Measurements from ENCODE around the gene AMPD2.

AMPD2 gene

DNA sequence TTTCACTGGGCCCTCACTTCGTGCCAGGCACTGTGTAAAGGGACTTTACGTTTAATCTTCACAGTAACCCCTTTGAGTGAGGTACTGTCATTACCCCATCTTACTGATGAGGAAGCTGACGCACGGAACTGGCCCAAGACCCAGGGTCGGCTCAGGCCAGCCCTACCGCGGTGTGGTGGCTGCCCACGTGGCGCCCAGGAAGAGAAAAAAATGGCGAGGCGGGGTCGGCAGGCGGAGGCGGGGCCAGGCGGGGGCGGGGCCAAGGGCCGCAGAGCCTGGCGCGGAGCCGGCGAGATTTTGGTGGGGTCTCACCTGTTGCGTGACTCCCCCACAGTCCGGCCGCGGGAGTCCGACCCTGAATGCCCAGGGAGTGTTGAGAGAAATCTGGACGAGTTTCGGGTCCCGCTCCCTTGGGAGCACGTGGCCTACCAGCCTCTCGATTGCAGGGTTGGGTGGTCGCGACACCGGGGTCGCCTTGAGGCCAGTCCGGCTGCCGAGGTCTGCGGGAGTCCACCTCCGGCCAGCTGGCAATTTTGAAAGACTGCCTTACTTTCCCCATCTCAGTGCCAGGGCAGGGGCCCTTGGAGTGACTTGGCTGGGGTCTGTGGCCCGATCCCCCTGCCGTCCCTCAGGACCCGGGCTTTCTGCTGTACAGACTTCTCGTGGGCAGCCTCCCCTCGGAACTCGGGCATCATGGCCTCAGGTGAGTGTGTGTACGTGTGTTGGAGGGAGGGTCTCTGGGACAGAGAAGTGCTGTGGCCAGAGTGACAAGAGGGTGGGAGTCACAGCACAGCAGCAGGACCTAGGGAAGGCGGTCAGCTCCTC lies at the start of gene AMPD2, which contains the start of gene GNAT2:
TSS of gene AMPD2 (plus strand) at position 262 of the 825 bp plus-strand sequence. CDS start 1,339 bp downstream, outside the sequence.
TSS of gene GNAT2 (minus strand) at position 41 of the 825 bp plus-strand sequence. CDS start 6,746 bp downstream, outside the sequence.
- DNase-seq = peak; percentile 90
- Histone ChIP-seq H3K9me3 (ENCODE audit: severe bottlenecking) (no peaks in the 10 kb centered on the region), H3K27me3 (ENCODE audit: insufficient read depth, low read depth, severe bottlenecking) (no peaks in the 10 kb centered on the region), H3K36me3 (peaks cover 10% of the 10 kb centered on the region), H3K27ac (peak within 1 kb of the TSS; percentile 75), H3K4me3 (ENCODE audit: low read depth, low read length) (peak within 1 kb of the TSS; percentile 94)
- TF ChIP-seq, protein P1, sequence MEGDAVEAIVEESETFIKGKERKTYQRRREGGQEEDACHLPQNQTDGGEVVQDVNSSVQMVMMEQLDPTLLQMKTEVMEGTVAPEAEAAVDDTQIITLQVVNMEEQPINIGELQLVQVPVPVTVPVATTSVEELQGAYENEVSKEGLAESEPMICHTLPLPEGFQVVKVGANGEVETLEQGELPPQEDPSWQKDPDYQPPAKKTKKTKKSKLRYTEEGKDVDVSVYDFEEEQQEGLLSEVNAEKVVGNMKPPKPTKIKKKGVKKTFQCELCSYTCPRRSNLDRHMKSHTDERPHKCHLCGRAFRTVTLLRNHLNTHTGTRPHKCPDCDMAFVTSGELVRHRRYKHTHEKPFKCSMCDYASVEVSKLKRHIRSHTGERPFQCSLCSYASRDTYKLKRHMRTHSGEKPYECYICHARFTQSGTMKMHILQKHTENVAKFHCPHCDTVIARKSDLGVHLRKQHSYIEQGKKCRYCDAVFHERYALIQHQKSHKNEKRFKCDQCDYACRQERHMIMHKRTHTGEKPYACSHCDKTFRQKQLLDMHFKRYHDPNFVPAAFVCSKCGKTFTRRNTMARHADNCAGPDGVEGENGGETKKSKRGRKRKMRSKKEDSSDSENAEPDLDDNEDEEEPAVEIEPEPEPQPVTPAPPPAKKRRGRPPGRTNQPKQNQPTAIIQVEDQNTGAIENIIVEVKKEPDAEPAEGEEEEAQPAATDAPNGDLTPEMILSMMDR (IDR thresholded peaks at IDR 0.05; ENCODE audit: low read depth, low read length) = no peak

DNA sequence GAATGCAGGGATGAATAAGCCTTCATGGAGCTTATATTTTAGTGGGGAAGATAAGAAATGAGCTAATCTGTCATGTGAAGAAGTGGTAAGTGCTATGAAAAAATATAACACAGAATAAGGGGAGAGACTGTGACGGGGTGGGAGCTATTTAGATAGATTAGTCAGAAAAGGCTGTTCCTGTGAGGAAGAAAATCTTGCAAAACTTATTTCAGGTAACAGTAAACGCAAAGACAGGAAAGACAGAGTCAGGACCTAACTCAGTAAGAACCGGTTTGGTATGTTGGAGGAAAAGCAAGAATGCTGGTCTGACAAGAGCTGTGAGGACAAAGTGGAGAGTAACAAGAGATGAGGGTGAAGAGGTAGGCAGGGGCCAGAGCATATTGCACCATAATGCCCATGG lies 49.2 kb upstream of the AMPD2 start:
- H3K4me3 ChIP-seq (ENCODE audit: low read depth, low read length) = no peak overlapping the region
- H3K27me3 ChIP-seq (ENCODE audit: insufficient read depth, low read depth, severe bottlenecking) = no peaks in the 10 kb centered on the region
- H3K36me3 ChIP-seq = peaks cover 16% of the 10 kb centered on the region
- H3K9me3 ChIP-seq (ENCODE audit: severe bottlenecking) = no peaks in the 10 kb centered on the region
- no peak for DNase-seq
- H3K27ac ChIP-seq = no peak overlapping the region
- TF ChIP-seq, protein P1 (IDR thresholded peaks at IDR 0.05; ENCODE audit: low read depth, low read length) = no peak

DNA sequence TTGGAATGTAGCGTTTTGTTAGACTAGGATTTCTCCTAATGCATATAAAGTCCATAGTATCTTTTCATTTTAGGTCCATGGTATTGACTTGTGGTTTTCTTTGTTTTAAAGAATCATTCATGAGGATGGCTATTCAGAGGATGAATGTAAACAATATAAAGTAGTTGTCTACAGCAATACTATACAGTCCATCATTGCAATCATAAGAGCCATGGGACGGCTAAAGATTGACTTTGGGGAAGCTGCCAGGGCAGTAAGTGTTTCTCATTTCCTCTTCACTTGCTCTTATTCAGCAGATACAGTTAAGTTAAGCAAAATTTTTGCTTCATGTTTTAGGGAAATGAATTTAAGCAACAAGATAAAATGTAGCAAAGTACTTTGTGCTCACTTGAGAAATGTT lies 45.9 kb upstream of the AMPD2 start:
- TF ChIP-seq, protein P1 (IDR thresholded peaks at IDR 0.05; ENCODE audit: low read depth, low read length) = no peak
- no peak for DNase-seq
- H3K27ac ChIP-seq = no peak overlapping the region

DNA sequence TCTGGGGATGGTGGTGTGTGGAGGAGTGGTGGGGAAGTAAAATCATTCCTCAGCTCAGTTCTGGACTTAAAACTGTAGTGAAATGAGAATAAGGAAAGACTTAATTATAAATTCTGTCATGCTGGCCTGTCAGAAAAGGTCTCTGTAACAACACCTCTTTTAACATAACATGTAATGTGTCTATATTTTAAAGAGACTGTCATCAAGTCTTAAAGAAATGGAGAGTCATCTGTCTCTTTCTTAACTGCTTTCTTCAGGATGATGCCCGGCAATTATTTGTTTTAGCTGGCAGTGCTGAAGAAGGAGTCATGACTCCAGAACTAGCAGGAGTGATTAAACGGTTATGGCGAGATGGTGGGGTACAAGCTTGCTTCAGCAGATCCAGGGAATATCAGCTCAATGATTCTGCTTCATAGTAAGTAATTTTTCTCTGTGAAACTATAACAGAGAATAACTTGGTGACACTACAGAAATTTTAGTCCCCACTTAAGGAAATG lies 40.6 kb upstream of the AMPD2 start:
- Histone ChIP-seq H3K4me3 (ENCODE audit: low read depth, low read length) (no peak overlapping the region), H3K27me3 (ENCODE audit: insufficient read depth, low read depth, severe bottlenecking) (no peaks in the 10 kb centered on the region), H3K36me3 (peaks cover 82% of the 10 kb centered on the region), H3K27ac (no peak overlapping the region), H3K9me3 (ENCODE audit: severe bottlenecking) (no peaks in the 10 kb centered on the region)
- DNase-seq = no peak
- TF ChIP-seq, protein P1 (IDR thresholded peaks at IDR 0.05; ENCODE audit: low read depth, low read length) = no peak

More for the DNA sequence above, 45.9 kb upstream of the AMPD2 start:
- peaks cover 36% of the 10 kb centered on the region for H3K36me3 ChIP-seq
- H3K27me3 ChIP-seq (ENCODE audit: insufficient read depth, low read depth, severe bottlenecking) = no peaks in the 10 kb centered on the region
- no peak overlapping the region for H3K4me3 ChIP-seq (ENCODE audit: low read depth, low read length)
- H3K9me3 ChIP-seq (ENCODE audit: severe bottlenecking) = no peaks in the 10 kb centered on the region

DNA sequence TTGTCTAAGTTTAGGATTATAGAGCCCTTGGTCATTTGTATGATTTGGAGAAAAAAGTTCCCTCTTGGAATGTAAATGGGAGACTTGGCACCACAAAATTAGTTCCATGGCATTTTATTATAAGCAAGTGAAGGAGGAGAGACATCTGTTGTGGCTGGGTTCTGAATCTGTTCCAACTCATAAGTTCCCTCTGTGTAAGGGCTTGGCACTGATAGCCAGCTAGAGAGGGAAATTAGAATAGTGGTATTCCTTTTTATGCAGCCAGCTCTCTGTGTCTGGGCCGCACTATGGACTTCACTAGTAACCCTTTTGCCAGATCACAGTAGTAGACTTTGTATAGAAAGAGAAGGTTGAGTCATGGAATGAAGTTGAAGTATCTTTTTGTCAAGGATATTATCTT lies 40.1 kb upstream of the AMPD2 start:
- no peaks in the 10 kb centered on the region for H3K9me3 ChIP-seq (ENCODE audit: severe bottlenecking)
- H3K4me3 ChIP-seq (ENCODE audit: low read depth, low read length) = no peak overlapping the region
- no peak overlapping the region for H3K27ac ChIP-seq
- H3K27me3 ChIP-seq (ENCODE audit: insufficient read depth, low read depth, severe bottlenecking) = no peaks in the 10 kb centered on the region
- H3K36me3 ChIP-seq = peaks cover 82% of the 10 kb centered on the region
- no peak for DNase-seq
- TF ChIP-seq, protein P1 (IDR thresholded peaks at IDR 0.05; ENCODE audit: low read depth, low read length) = no peak

Data from WERI-Rb-1 (cell line).